Activated CD4-positive, alpha-beta T cell treated with anti-CD3 and anti-CD28 coated beads, Interleukin-2, amount 10 ng/mL, durations not matched to agents 24 days and 14 days (primary cell): ENCODE data around the gene TDP2. TPM values are rescaled to one million over a fixed set of nuclear protein-coding genes. Genes with fewer than 3 reads are reported as not detected.
"Not testable (repeated sequence)": the region's sequence is repeated elsewhere in the genome, so short reads cannot be mapped to it uniquely, and the experiment has no call there.

Experiments
- DNase-seq: peaks from one replicate; pipeline ENCODE4 v3.0.0; 2022
- H3K27ac Mint-ChIP-seq: one replicate; pipeline ENCODE4 v1.8.0; 2022; ENCODE audit warnings: mild to moderate bottlenecking, mixed read lengths
- H3K27me3 Mint-ChIP-seq: one replicate; pipeline ENCODE4 v1.8.0; 2022; ENCODE audit warnings: mixed read lengths
- H3K36me3 Mint-ChIP-seq: one replicate; pipeline ENCODE4 v1.8.0; 2022; ENCODE audit warnings: low read depth, mild to moderate bottlenecking, mixed read lengths
- H3K4me1 Mint-ChIP-seq: one replicate; pipeline ENCODE4 v1.8.0; 2021; ENCODE audit warnings: mixed read lengths
- H3K4me3 Mint-ChIP-seq: one replicate; pipeline ENCODE4 v1.8.0; 2022; ENCODE audit warnings: mild to moderate bottlenecking, moderate library complexity, mixed read lengths
- H3K9me3 Mint-ChIP-seq: one replicate; pipeline ENCODE4 v1.8.0; 2021; ENCODE audit warnings: mixed read lengths
- intact Hi-C: fragments of 100-400 bp; cut with micrococcal nuclease; formaldehyde crosslinking; loops from one replicate; pipeline ENCODE4 v1.15.1; 2023
- total RNA-seq: library from RNA; stranded (reverse); gene quantifications from 2 replicates; pipeline ENCODE4 v1.2.3, GENCODE V29; 2022

Gene TDP2
- total RNA-seq, 1 donor from 2014 or later, result 45.3 TPM

DNA sequence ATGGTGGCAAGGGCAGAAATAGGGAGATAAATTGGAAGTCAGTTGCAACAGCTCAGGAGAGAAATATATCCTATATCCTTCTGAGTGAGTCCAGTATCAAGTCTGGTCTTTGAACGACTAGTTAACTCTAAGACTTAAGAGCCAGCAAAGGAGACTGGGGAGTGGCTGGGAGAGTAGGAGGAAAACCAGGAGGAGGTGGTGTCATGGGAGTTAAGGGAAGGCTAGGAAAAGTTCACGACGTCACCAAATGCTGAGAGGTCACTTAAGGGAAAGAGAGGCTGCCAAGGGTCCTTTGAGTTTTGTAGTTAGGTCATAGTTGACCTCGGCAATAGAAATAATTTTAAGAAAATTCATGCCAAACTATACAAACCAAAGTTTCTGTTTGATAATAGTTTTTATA lies 25.3 kb upstream of the TDP2 start:
- intact Hi-C loops, result loop anchor here (10.0 kb wide), 1 partner anchor 47 kb away; the partner anchor contains the start of gene KIAA0319
- H3K27me3 Mint-ChIP-seq, result no peaks in the 10 kb centered on the region
- no peak overlapping the region for H3K27ac Mint-ChIP-seq

DNA sequence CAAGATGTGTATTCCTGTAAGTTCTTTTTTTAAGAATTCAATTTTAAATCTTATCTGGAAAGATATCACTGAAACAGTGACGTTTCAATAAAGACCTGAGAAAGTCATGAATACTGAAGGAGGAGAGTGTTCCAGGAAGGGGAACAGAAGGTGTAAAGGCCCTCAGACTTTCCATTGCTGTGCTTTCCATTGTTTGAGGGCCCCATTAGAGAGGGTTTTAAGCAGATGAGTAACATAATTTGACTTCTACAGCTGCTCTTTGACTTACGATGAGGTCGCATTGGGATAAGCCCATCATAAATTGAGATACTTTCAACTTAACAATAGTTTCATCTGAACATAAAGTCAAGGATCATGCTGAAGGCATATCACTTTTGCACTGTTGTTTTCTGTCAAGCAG lies 24.9 kb upstream of the TDP2 start:
- H3K4me1 Mint-ChIP-seq, result peaks cover 10% of the 10 kb centered on the region
- H3K27ac Mint-ChIP-seq, result no peak overlapping the region
- no peaks in the 10 kb centered on the region for H3K27me3 Mint-ChIP-seq
- intact Hi-C loops, result loop anchor here (10.0 kb wide), 1 partner anchor 47 kb away; the partner anchor contains the start of gene KIAA0319
- no peaks in the 10 kb centered on the region for H3K9me3 Mint-ChIP-seq
- peaks cover 3% of the 10 kb centered on the region for H3K36me3 Mint-ChIP-seq
- no peak for DNase-seq
- H3K4me3 Mint-ChIP-seq, result no peak overlapping the region

More for the DNA sequence above, 25.3 kb upstream of the TDP2 start:
- DNase-seq, result no peak
- Mint-ChIP-seq H3K4me1 (peaks cover 10% of the 10 kb centered on the region), H3K9me3 (no peaks in the 10 kb centered on the region), H3K4me3 (no peak overlapping the region), H3K36me3 (peaks cover 3% of the 10 kb centered on the region)

DNA sequence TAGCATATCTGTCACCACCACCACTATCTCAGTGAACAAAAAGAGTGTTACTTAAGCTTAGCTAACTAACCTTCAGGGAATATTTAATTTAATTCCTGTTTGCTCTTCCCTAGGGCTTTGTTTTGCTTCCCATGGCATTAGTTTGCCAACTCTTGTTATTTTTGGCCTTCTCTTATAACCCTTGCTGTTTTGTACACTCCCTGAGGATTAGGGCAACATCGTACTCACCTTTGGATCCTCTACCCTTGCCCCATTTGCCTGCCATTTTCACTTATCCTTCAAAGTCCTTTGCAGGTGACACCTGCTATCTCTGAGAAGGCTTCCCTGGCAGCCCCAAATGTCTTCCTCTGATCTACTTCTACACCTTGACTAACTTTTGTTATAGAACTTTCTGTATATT lies 23.9 kb upstream of the TDP2 start:
- Mint-ChIP-seq H3K9me3 (no peaks in the 10 kb centered on the region), H3K4me1 (peaks cover 6% of the 10 kb centered on the region), H3K4me3 (no peak overlapping the region), H3K36me3 (peaks cover 3% of the 10 kb centered on the region), H3K27me3 (no peaks in the 10 kb centered on the region), H3K27ac (no peak overlapping the region)
- DNase-seq, result no peak
- intact Hi-C loops, result loop anchor here (10.0 kb wide), 1 partner anchor 46 kb away; the partner anchor contains the start of gene KIAA0319

DNA sequence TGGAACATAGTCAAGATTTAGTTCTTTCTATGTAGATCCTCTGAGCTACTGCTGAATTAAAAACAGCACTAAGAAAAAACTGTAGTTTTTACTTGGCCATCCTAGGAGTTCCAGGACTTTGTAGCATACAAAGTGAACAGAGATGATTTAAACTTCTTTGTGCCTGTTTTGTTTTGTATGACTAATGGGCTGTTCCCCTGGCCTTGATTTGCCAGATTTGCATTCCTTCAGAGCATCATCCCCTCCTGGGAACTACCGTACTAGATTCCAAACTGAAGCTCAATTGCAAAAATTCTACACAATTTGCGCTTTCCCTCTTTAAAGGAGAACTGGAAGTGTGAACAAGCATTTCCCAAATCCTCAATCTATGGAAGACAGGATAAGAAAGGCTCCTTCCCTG lies 23.3 kb upstream of the TDP2 start:
- H3K4me1 Mint-ChIP-seq, result peaks cover 4% of the 10 kb centered on the region
- no peak overlapping the region for H3K4me3 Mint-ChIP-seq
- no peaks in the 10 kb centered on the region for H3K9me3 Mint-ChIP-seq
- peaks cover 3% of the 10 kb centered on the region for H3K36me3 Mint-ChIP-seq
- H3K27me3 Mint-ChIP-seq, result no peaks in the 10 kb centered on the region
- DNase-seq, result no peak
- no peak overlapping the region for H3K27ac Mint-ChIP-seq
- intact Hi-C loops, result loop anchor here (10.0 kb wide), 1 partner anchor 45 kb away; the partner anchor contains the start of gene KIAA0319

DNA sequence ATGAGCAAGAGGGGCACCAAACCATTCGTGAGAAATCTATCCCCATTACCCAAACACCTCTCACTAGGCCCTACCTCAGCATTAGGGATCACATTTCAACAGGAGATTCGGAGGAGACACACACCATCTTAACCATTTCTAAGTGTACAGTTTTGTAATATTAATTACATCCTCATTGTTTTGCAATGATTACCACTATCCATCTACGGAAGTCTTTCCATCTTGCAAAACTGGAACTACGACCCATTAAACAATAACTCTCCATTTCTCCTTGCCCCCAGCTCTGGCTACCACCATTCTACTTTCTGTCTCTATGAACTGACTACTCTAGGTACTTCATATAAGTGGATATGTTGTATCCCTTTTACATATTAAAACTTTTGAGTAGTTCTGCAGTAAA lies 20.2 kb upstream of the TDP2 start:
- no peak overlapping the region for H3K27ac Mint-ChIP-seq
- H3K4me1 Mint-ChIP-seq, result no peaks in the 10 kb centered on the region
- H3K27me3 Mint-ChIP-seq, result no peaks in the 10 kb centered on the region
- no peak overlapping the region for H3K4me3 Mint-ChIP-seq
- intact Hi-C loops, result no loop called here
- no peak for DNase-seq
- peaks cover 3% of the 10 kb centered on the region for H3K36me3 Mint-ChIP-seq
- no peaks in the 10 kb centered on the region for H3K9me3 Mint-ChIP-seq

DNA sequence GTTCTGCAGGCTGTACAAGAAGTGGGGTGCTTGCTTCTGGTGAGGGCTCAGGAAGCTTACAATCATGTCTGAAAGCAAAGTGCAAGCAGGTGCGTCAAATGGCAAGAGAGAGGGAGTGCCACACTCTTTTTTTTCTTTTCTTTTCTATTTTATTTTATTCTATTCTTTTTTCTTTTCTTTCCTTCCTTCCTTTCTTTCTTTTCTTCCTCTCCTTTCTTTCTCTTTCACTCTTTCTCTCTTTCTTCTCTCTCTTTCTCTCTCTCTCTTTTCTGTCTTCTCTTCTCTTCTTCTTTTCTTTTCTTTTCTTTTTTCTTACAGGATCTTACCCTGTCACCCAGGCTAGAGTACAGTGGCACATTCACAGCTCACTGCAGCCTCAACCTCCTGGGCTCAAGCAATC lies 19.7 kb upstream of the TDP2 start:
- Mint-ChIP-seq H3K9me3 (no peaks in the 10 kb centered on the region), H3K27me3 (no peaks in the 10 kb centered on the region), H3K36me3 (peaks cover 3% of the 10 kb centered on the region), H3K27ac (no peak overlapping the region), H3K4me1 (no peaks in the 10 kb centered on the region), H3K4me3 (no peak overlapping the region)
- intact Hi-C loops, result no loop called here
- no peak for DNase-seq

DNA sequence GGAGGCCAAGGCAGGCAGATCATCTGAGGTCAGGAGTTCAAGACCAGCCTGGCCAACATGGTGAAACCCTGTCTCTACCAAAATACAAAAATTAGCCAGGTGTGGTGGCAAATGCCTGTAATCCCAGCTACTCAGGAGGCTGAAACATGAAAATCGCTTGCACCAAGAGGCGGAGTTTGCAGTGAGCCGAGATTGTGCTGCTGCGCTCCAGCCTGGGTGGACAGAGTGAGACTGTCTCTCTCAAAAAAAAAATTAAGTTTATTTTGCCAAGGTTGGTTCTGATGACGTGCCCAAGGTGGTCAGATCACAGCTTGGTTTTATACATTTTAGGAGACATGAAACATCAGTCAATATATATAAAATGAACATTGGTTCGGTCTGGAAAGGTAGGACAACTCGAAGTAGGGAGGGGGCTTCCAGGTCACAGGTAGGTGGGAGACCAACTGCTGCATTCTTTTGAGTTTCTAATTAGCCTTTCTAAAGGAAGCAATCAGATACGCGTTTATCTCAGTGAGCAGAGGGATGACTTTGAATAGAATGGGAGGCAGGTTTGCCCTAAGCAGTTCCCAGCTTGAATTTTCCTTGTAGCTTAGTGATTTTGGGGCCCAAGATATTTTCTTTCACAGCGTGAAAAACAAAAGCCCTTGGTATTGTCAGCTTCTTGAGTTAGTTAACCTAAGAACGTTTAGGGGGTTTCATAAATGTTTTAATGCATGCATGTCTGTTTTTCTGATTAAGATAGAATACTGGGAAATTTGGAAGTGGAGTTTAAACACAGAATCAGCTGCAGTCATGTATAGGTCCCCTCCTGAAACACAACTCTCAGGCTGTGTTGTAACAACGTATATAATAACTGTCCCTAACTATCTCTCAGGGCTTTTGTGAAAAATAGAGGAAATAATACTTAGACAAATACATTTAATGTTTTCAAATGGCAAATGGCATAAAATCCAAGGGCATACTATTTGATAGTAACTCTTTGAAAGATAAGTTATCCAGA lies 16.9 kb upstream of the TDP2 start:
- H3K27me3 Mint-ChIP-seq, result no peaks in the 10 kb centered on the region
- no peak overlapping the region for H3K27ac Mint-ChIP-seq
- H3K36me3 Mint-ChIP-seq, result peaks cover 3% of the 10 kb centered on the region
- H3K4me3 Mint-ChIP-seq, result no peak overlapping the region
- intact Hi-C loops, result no loop called here
- H3K4me1 Mint-ChIP-seq, result no peaks in the 10 kb centered on the region
- DNase-seq, result no peak
- no peaks in the 10 kb centered on the region for H3K9me3 Mint-ChIP-seq

DNA sequence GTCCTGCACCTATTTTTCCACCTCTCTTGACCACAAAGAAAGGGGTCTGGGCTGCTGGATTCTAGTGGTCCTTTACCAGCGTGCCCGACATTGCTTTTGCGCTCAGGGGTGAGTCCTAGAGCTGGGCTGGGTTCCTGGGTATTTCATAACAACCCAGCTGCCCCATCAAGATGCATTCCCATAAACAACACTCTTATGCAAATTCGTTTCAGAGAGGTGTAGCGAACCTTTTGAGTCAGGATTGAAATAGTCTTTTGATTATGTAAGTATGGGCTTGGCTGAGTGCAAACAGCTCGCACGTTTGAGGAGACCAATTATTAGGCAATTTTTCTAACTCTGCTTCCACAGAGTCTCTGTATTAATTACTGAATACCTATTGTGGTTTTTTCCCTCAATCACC lies 13.9 kb upstream of the TDP2 start:
- H3K9me3 Mint-ChIP-seq, result no peaks in the 10 kb centered on the region
- H3K27me3 Mint-ChIP-seq, result no peaks in the 10 kb centered on the region
- no peak overlapping the region for H3K27ac Mint-ChIP-seq
- no peak for DNase-seq
- intact Hi-C loops, result no loop called here
- H3K4me1 Mint-ChIP-seq, result no peaks in the 10 kb centered on the region
- H3K36me3 Mint-ChIP-seq, result peaks cover 2% of the 10 kb centered on the region
- H3K4me3 Mint-ChIP-seq, result no peak overlapping the region

DNA sequence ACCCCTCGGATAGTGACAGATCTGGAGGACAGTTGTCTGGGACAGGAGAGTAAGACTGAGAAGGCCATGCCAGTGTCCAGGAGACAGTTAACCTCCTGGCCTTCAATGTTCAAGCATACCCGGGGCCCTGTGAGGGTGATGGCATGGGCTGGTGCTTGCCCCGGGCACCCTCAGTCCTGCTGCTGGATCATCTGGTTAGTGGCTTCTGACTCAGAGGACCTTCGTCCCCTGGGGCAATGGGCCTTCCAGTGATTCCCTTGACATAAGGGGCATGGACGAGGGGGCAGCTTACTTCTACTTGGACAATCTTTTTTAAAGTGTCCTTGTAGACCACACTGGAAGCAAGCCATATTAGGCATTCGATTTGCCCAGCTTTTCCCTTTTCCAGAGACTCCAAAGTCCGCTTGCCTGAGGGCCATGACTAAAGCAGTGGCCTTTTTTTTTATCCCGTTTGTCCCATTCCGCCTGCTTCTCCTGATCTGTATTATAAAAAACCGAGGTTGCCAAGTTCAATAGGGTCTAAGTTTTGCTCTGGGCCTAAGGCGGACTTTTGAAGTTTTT lies 12.2 kb upstream of the TDP2 start:
- H3K36me3 Mint-ChIP-seq, result peaks cover 15% of the 10 kb centered on the region
- H3K27me3 Mint-ChIP-seq, DNase-seq, H3K4me3 Mint-ChIP-seq, intact Hi-C loops, H3K9me3 Mint-ChIP-seq, H3K4me1 Mint-ChIP-seq, H3K27ac Mint-ChIP-seq: not testable (repeated sequence)

DNA sequence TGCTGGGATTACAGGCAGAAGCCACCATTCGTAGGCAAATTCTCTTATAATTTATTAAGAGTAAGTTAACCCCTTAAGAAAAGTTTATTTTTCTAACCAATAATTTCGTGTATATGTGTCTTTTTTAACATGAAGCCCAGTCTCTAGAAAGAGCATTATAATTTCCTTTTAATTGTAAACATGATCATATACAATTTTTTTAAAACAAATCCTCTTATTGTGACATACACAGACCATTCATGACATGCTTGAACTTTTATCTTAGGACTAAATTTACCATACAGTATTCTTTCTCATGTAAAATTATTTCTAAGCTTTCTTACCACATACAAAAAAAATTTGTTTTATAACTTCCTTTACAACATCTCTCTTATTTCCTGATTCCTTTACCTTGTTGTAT lies 6.9 kb upstream of the TDP2 start:
- peaks cover 6% of the 10 kb centered on the region for H3K4me1 Mint-ChIP-seq
- H3K27me3 Mint-ChIP-seq, result no peaks in the 10 kb centered on the region
- peaks cover 8% of the 10 kb centered on the region for H3K9me3 Mint-ChIP-seq
- H3K4me3 Mint-ChIP-seq, result no peak overlapping the region
- intact Hi-C loops, result no loop called here
- H3K27ac Mint-ChIP-seq, result no peak overlapping the region
- DNase-seq, result no peak
- peaks cover 42% of the 10 kb centered on the region for H3K36me3 Mint-ChIP-seq

DNA sequence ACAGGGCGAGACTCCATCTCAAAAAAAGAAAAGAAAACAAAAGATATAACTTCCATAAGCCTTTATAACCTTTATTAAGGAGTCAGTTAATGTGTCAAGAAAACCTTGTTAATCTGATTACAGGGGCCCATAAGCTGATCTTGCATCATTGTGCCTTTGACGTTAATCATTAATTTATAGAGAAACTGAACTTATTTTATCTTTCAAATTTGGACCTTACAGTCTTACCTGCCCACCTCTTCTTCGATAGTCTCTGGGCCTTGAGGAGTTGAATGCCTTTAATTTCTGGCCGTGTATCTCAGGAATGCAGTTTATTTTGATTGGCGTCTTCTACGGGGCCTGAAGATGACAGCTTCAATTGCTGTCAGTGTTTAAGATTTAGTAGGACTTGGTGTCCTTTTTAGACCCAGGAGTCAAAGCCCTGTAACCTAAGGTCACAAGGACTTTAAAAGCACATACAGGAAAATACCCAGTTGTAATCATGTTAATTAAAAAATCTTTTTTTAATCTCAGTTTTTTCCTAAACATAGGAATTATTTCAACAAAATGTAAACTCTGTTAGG lies 6.0 kb upstream of the TDP2 start:
- Mint-ChIP-seq H3K27me3 (no peaks in the 10 kb centered on the region), H3K9me3 (peaks cover 8% of the 10 kb centered on the region), H3K4me3 (no peak overlapping the region), H3K27ac (no peak overlapping the region), H3K36me3 (peaks cover 42% of the 10 kb centered on the region), H3K4me1 (peaks cover 9% of the 10 kb centered on the region)
- no peak for DNase-seq
- intact Hi-C loops, result no loop called here

DNA sequence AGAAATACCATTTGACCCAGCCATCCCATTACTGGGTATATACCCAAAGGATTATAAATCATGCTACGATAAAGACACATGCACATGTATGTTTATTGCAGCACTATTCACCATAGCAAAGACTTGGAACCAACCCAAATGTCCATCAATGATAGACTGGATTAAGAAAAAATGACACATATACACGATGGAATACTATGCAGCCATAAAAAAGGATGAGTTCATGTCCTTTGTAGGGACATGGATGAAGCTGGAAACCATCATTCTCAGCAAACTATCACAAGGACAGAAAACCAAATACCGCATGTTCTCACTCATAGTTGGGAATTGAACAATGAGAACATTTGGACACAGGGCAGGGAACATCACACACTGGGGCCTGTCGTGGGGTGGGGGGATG lies 4.4 kb upstream of the TDP2 start:
- not testable (repeated sequence) for H3K4me3 Mint-ChIP-seq

DNA sequence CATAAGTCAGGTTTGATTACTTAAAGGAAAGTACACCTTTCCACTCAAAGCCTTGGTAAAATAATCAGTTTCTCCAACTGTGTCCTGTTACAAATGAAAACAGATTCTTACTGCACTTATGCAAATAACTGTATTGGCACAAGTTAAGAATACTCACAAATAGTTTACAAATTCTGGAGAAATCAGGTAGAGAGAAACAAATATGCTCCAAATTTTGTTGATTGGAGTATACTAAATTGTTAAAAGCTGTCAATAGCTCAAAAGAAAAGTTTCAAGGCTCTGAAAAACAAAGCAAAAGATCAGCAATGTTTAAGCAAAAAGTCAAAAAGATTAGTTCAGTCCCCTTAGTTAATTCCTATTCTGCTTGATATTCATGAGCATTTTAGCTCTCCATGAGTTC lies 3.8 kb upstream of the TDP2 start:
- H3K27ac Mint-ChIP-seq, DNase-seq, intact Hi-C loops, H3K4me3 Mint-ChIP-seq, H3K9me3 Mint-ChIP-seq, H3K27me3 Mint-ChIP-seq: not testable (repeated sequence)
- peaks cover 47% of the 10 kb centered on the region for H3K36me3 Mint-ChIP-seq
- peaks cover 16% of the 10 kb centered on the region for H3K4me1 Mint-ChIP-seq

More for the DNA sequence above, 4.4 kb upstream of the TDP2 start:
- H3K27ac Mint-ChIP-seq, DNase-seq, H3K9me3 Mint-ChIP-seq, H3K27me3 Mint-ChIP-seq, intact Hi-C loops: not testable (repeated sequence)
- Mint-ChIP-seq H3K36me3 (peaks cover 48% of the 10 kb centered on the region), H3K4me1 (peaks cover 13% of the 10 kb centered on the region)

DNA sequence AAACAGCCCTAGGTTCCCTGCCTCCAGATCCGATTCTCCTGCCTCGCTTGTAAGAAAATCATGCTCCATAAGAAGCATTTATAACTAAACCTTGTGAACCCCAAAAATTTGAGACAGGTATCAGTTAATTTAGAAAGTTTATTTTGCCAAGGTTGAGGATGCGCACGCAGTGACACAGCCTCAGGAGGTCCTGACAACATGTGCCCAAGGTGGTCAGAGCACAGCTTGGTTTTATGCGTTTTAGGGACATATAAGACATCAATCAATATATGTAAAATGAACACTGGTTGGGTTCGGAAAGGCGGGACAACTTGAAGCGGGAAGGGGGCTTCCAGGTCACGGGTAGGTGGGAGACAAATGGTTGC lies 2.3 kb upstream of the TDP2 start:
- peak overlapping the region; percentile 18 for H3K27ac Mint-ChIP-seq
- peaks cover 27% of the 10 kb centered on the region for H3K4me1 Mint-ChIP-seq
- peak overlapping the region; percentile 90 for H3K4me3 Mint-ChIP-seq
- H3K27me3 Mint-ChIP-seq, result no peaks in the 10 kb centered on the region
- intact Hi-C loops, result loop anchor here (5.0 kb wide), 1 partner anchor 33 kb away; no protein-coding TSS in a partner anchor
- DNase-seq, result no peak
- H3K36me3 Mint-ChIP-seq, result peaks cover 44% of the 10 kb centered on the region
- peaks cover 4% of the 10 kb centered on the region for H3K9me3 Mint-ChIP-seq
